ENCODE results near the gene FERMT3. TPM values are rescaled to one million over a fixed set of nuclear protein-coding genes. Genes with fewer than 3 reads are reported as not detected.

The FERMT3 gene
- total and polyA plus RNA-seq, 2 of the 13 experiments (the other 11 are each of a cell fraction or from before 2014, with no cell fraction given), result 0.29 TPM; not detected in 1

DNA sequence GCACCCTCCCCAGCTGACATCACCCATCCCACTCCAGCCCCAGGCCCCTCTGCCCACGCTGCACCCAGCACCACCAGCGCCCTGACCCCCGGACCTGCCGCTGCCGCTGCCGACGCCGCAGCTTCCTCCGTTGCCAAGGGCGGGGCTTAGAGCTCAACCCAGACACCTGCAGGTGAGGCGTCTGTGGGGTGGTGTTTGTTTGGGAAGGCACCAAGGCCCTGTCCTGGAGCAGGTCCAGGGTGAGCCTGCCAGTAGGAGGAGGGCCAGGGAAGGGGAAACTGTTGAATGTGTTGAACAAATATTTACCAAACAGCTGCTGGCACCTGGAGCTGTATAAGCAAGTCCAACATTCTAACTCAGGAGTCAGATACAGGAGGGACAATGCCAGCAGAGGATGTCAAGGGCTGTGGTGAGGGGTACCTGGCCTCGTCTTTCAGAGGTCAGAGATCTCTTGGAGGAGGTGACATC, 31.0 kb downstream of the FERMT3 start (continued):
- TF ChIP-seq, protein P1, sequence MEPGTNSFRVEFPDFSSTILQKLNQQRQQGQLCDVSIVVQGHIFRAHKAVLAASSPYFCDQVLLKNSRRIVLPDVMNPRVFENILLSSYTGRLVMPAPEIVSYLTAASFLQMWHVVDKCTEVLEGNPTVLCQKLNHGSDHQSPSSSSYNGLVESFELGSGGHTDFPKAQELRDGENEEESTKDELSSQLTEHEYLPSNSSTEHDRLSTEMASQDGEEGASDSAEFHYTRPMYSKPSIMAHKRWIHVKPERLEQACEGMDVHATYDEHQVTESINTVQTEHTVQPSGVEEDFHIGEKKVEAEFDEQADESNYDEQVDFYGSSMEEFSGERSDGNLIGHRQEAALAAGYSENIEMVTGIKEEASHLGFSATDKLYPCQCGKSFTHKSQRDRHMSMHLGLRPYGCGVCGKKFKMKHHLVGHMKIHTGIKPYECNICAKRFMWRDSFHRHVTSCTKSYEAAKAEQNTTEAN (CRISPR knock-in tag; conservative IDR thresholded peaks at IDR 0.05), result 0 out of 2 replicates have a peak, but pooled peaks have one; percentile 23
- TF ChIP-seq ATF7 (IDR thresholded peaks at IDR 0.05), result no peak
- 0 out of 2 replicates have a peak, but pooled peaks have one; percentile 33 for TF ChIP-seq ATF7 (CRISPR knock-in tag; IDR thresholded peaks at IDR 0.05)
- TF ChIP-seq TBP (CRISPR knock-in tag; IDR thresholded peaks at IDR 0.05), result no peak
- TF ChIP-seq, protein P2, sequence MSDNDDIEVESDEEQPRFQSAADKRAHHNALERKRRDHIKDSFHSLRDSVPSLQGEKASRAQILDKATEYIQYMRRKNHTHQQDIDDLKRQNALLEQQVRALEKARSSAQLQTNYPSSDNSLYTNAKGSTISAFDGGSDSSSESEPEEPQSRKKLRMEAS (IDR thresholded peaks at IDR 0.05), result peak; percentile 65
- no peak for TF ChIP-seq ZNF580 (CRISPR knock-in tag; IDR thresholded peaks at IDR 0.05; ENCODE audit: borderline replicate concordance, low read depth)
- TF ChIP-seq ZKSCAN1 (IDR thresholded peaks at IDR 0.05; ENCODE audit: low read length), result no peak
- TF ChIP-seq NFKB2 (CRISPR knock-in tag; IDR thresholded peaks at IDR 0.05; ENCODE audit: borderline replicate concordance), result peak; percentile 40; the same call in 1 of the 2 replicates
- TF ChIP-seq PCBP1 (IDR thresholded peaks at IDR 0.05; ENCODE audit: borderline replicate concordance, low read depth, low read length), result no peak
- TF ChIP-seq, protein P3, sequence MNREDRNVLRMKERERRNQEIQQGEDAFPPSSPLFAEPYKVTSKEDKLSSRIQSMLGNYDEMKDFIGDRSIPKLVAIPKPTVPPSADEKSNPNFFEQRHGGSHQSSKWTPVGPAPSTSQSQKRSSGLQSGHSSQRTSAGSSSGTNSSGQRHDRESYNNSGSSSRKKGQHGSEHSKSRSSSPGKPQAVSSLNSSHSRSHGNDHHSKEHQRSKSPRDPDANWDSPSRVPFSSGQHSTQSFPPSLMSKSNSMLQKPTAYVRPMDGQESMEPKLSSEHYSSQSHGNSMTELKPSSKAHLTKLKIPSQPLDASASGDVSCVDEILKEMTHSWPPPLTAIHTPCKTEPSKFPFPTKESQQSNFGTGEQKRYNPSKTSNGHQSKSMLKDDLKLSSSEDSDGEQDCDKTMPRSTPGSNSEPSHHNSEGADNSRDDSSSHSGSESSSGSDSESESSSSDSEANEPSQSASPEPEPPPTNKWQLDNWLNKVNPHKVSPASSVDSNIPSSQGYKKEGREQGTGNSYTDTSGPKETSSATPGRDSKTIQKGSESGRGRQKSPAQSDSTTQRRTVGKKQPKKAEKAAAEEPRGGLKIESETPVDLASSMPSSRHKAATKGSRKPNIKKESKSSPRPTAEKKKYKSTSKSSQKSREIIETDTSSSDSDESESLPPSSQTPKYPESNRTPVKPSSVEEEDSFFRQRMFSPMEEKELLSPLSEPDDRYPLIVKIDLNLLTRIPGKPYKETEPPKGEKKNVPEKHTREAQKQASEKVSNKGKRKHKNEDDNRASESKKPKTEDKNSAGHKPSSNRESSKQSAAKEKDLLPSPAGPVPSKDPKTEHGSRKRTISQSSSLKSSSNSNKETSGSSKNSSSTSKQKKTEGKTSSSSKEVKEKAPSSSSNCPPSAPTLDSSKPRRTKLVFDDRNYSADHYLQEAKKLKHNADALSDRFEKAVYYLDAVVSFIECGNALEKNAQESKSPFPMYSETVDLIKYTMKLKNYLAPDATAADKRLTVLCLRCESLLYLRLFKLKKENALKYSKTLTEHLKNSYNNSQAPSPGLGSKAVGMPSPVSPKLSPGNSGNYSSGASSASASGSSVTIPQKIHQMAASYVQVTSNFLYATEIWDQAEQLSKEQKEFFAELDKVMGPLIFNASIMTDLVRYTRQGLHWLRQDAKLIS (CRISPR knock-in tag; IDR thresholded peaks at IDR 0.05), result no peak
- no peak for TF ChIP-seq ZFP36 (IDR thresholded peaks at IDR 0.05; ENCODE audit: borderline replicate concordance, low read depth, low read length, partially characterized antibody)
- TF ChIP-seq, protein P4, sequence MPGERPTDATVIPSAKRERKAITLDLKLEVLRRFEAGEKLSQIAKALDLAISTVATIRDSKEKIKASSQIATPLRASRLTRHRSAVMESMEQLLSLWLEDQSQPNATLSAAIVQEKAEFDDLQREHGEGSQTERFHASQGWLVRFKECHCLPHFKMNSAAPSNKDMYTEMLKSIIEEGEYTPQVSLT (CRISPR knock-in tag; IDR thresholded peaks at IDR 0.05; ENCODE audit: borderline replicate concordance, low read depth), result no peak
- peak; percentile 93 for TF ChIP-seq ZSCAN22 (CRISPR knock-in tag; IDR thresholded peaks at IDR 0.05)
- TF ChIP-seq SATB2 (CRISPR knock-in tag; IDR thresholded peaks at IDR 0.05), result no peak
- no peak for TF ChIP-seq MAF1 (CRISPR knock-in tag; IDR thresholded peaks at IDR 0.05; ENCODE audit: borderline replicate concordance)
- no peak for TF ChIP-seq ZNF512B (CRISPR knock-in tag; IDR thresholded peaks at IDR 0.05; ENCODE audit: borderline replicate concordance)
- TF ChIP-seq RFX1 (IDR thresholded peaks at IDR 0.05), result peak; percentile 70
- TF ChIP-seq SIX1 (CRISPR knock-in tag; IDR thresholded peaks at IDR 0.05; ENCODE audit: borderline replicate concordance), result no peak
- TF ChIP-seq, protein P5, sequence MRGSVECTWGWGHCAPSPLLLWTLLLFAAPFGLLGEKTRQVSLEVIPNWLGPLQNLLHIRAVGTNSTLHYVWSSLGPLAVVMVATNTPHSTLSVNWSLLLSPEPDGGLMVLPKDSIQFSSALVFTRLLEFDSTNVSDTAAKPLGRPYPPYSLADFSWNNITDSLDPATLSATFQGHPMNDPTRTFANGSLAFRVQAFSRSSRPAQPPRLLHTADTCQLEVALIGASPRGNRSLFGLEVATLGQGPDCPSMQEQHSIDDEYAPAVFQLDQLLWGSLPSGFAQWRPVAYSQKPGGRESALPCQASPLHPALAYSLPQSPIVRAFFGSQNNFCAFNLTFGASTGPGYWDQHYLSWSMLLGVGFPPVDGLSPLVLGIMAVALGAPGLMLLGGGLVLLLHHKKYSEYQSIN (CRISPR knock-in tag; IDR thresholded peaks at IDR 0.05; ENCODE audit: borderline replicate concordance), result no peak
- TF ChIP-seq ZNF329 (CRISPR knock-in tag; IDR thresholded peaks at IDR 0.05; ENCODE audit: low read depth), result peak; percentile 45; the same call in 1 of the 2 replicates
- TF ChIP-seq MTF2 (CRISPR knock-in tag; IDR thresholded peaks at IDR 0.05; ENCODE audit: borderline replicate concordance), result no peak
